ENCODE results near the gene ZBTB7B.
A peak's percentile ranks its signal among the peaks of the same experiment; 100 is the strongest.
"Not testable (repeated sequence)": the region's sequence is repeated elsewhere in the genome, so short reads cannot be mapped to it uniquely, and the experiment has no call there.

The ZBTB7B gene

GRCh38 chr1:154969246-154969645 is 33.4 kb upstream of the ZBTB7B start:
- no peak for DNase-seq

GRCh38 chr1:154969860-154970452 is 32.6 kb upstream of the ZBTB7B start:
- no peak for DNase-seq

- peak; percentile 66 to 69 for DNase-seq
Observed at GRCh38 chr1:154970631-154971340, 31.8 kb upstream of the ZBTB7B start, which contains the start of gene SHC1. Gene SHC1, minus strand, starts transcription at chr1:154970747. Its CDS starts 221 bp downstream, at chr1:154970526.

GRCh38 chr1:154971341-154971998 is 31.1 kb upstream of the ZBTB7B start:
- no peak for DNase-seq

- DNase-seq, result no peak
Observed at GRCh38 chr1:154972213-154972516, 30.4 kb upstream of the ZBTB7B start.

GRCh38 chr1:154972517-154973343 is 29.9 kb upstream of the ZBTB7B start:
- no peak for DNase-seq

GRCh38 chr1:154973344-154974101 is 29.1 kb upstream of the ZBTB7B start:
- DNase-seq, result peak; percentile 97 to 98

- DNase-seq, result peak; percentile 97
Observed at GRCh38 chr1:154974102-154974807, 28.3 kb upstream of the ZBTB7B start, which contains the start of gene CKS1B. Gene CKS1B, plus strand, starts transcription at chr1:154974681. Its CDS starts 65 bp downstream, at chr1:154974746.

GRCh38 chr1:154974808-154975408 is 27.7 kb upstream of the ZBTB7B start:
- peak; percentile 97 to 98 for DNase-seq

GRCh38 chr1:154975409-154976059 is 27.1 kb upstream of the ZBTB7B start:
- peak; percentile 78 to 79 for DNase-seq

- DNase-seq, result not testable (repeated sequence)
Observed at GRCh38 chr1:154977762-154978161, 24.8 kb upstream of the ZBTB7B start.

- DNase-seq, result no peak
Observed at GRCh38 chr1:154978360-154978759, 24.2 kb upstream of the ZBTB7B start.

- DNase-seq, result no peak
Observed at GRCh38 chr1:154982341-154982740, 20.3 kb upstream of the ZBTB7B start.

GRCh38 chr1:154982897-154983648 is 19.5 kb upstream of the ZBTB7B start, which contains the start of gene FLAD1:
Gene FLAD1, plus strand, starts transcription at chr1:154983344. Its CDS starts 351 bp downstream, at chr1:154983695.
- DNase-seq, result peak; percentile 97

- no peak for DNase-seq
Observed at GRCh38 chr1:154983776-154984466, 18.7 kb upstream of the ZBTB7B start.

GRCh38 chr1:154986736-154987135 is 15.9 kb upstream of the ZBTB7B start:
- not testable (repeated sequence) for DNase-seq

- DNase-seq, result no peak
Observed at GRCh38 chr1:154987326-154987725, 15.3 kb upstream of the ZBTB7B start.

GRCh38 chr1:154988058-154988954 is 14.3 kb upstream of the ZBTB7B start:
- DNase-seq, result no peak

All from activated T-cell treated with anti-CD3 and anti-CD28 coated beads, Interleukin-2, amount 50 U/mL, for 48 hours (primary cell).